T-helper 1 cell treated with Interleukin-12 subunit alpha and Interleukin-12 subunit beta and Interleukin-4 antibody, amounts not matched to agents 30 ng/mL and 1 ng/mL, for 36 hours (primary cell): ENCODE measurements around the gene DEPDC1. TPM values are rescaled to one million over a fixed set of nuclear protein-coding genes. Genes with fewer than 3 reads are reported as not detected.

ENCODE experiments used
- total RNA-seq: library from RNA; stranded (reverse); gene quantifications from 2 replicates; pipeline ENCODE4 v1.2.3, GENCODE V29; 2022

DEPDC1 gene
- total RNA-seq, 1 donor from 2014 or later = 13.7 TPM

Other genes with a start within 250 kb of the DEPDC1 start
- gene RPE65, start 47.1 kb downstream of the DEPDC1 start, total RNA-seq = not detected in 2 replicates